ENCODE measurements around the gene ELK3.

The ELK3 gene

GRCh38 chr12:96189781-96190180 is 4.4 kb upstream of the ELK3 start:
- DNase-seq, result no peak

- no peak for DNase-seq
Observed at GRCh38 chr12:96190413-96191108, 3.6 kb upstream of the ELK3 start.

GRCh38 chr12:96192926-96193573 is 1.1 kb upstream of the ELK3 start:
- DNase-seq, result no peak

- no peak for DNase-seq
Observed at GRCh38 chr12:96194576-96194889, 358 bp downstream of the ELK3 start.

GRCh38 chr12:96194971-96195844 is 1.0 kb downstream of the ELK3 start:
- DNase-seq, result peak; percentile 70 to 81

DNA sequence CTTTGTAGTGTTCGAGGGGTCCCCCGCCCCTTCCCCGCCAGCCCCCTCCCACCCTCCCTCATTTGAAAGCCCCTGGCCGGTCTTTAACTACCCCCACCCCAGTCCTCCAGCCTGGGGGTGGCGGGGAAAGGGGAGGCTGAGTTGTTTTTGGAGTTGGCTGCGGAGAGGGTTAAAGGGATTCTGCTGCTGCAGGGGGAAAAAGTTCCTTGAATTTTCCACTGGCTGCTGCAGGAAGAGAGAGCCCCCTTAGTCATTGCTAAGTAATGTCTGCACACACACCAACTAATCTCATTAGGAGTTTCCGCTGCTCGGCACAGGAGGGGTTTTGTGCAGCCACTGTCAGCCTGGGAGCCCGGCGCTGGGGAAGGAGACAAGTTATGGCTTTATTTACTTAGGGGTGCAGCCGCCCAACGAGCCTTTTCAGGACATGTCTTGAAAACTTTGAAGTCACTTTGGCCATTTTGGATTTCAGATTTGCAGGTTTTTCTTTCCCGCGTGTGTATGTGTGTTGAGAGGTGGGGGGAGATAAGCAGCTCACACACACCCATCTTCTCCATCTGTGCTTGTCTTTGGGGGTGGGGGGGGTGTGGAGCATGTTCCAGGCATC is 1.8 kb downstream of the ELK3 start:
- no peak for DNase-seq

DNA sequence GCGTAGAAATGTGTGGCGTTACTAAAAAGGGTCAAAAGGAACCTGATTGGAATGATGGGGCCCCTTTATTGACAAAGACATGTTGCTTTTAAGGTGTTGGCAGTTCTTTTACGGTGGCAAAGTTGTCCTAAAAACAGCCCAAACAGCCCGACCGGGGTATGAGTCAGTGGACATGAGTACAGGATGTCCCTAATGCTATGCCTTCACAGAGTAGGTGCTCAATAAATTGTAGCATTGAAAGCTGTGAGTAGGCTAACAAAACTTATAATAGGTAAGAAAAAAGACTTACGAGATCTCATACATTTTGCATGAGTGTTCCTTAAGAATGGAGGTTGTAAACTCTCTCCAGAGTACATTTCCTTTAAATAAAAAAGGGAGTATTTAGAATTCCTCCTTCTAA is 2.6 kb downstream of the ELK3 start:
- no peak for DNase-seq

DNA sequence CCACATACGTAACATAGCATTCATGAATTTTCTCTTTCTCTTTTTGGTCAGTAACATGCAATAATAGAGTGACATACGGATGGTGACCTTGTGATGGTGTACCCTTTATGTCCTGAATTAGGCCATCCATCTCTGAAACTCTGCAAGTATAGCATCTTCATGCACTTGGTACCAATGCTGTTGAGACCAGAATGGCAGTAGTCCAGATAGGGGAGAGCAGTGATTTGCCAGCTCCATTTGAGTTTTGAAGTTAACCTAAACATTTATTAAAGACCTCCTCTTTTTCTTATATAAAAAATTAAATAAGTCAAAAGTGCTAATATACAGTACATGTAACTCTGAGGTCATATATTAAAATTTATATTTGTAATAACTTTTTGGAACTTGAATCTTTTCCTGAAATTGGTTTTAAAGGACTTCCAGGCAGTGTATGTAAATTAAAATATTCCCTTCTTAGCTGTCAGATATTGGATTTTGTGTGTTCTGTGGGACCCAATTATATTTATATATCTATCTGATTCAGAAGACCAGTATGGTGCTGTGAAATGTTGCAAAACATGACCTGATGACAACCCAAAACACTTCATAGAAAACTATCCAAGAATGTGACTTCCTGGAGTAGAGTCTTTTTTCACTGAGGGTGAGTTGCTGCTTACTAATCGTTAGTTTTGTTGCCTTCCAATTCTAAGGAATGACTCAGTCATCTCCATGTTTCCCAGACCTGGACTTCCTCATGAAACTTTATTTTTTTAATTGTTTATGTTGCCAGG is 3.5 kb downstream of the ELK3 start:
- DNase-seq, result peak; percentile 19 to 38

- DNase-seq, result peak in 1 of 2 donors; percentile 34
Observed at GRCh38 chr12:96198965-96199364, 4.8 kb downstream of the ELK3 start.

GRCh38 chr12:96199464-96199863 is 5.3 kb downstream of the ELK3 start:
- DNase-seq, result no peak

GRCh38 chr12:96201272-96202227 is 7.4 kb downstream of the ELK3 start:
- no peak for DNase-seq

DNA sequence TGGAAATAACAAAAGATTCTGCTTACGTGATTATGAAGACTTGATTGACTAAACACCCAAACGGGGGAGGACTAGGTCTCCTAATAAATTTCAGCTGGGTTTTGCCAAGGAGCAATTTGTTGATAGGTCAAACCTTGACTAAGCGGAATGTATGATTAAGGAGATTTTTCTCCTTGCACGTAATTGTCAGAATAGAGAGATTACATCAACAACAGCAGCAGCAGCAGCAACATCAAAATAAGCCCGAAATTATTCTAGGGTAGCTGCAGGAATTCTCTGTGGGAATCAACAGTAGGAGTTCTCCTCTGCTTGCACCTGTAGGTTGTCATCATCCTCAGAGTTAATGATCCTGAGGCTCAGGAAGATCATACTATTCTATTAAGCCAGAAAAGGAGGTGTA is 10.2 kb downstream of the ELK3 start:
- no peak for DNase-seq

DNA sequence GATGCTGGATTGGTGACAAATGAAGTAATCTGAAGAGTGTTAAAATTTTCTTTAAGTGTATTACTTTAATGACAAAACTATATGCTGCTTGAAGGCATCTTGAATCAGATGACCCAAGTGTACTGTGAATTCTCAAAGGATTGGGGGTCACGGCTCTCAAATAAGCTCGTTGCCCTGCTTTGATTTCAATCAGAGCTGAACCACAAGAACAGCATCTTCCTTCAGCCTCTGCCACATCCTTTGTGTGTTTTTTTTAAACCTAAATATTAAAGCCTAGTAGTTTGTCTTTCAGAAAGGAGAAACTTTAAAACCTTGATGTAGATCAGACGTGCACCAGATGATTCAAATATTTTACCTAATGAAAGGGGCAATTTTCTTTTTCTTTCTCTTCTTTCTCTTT is 11.7 kb downstream of the ELK3 start:
- DNase-seq, result no peak

- DNase-seq, result no peak
Observed at GRCh38 chr12:96206936-96207662, 12.9 kb downstream of the ELK3 start.

- no peak for DNase-seq
Observed at GRCh38 chr12:96208346-96208745, 14.2 kb downstream of the ELK3 start.

DNA sequence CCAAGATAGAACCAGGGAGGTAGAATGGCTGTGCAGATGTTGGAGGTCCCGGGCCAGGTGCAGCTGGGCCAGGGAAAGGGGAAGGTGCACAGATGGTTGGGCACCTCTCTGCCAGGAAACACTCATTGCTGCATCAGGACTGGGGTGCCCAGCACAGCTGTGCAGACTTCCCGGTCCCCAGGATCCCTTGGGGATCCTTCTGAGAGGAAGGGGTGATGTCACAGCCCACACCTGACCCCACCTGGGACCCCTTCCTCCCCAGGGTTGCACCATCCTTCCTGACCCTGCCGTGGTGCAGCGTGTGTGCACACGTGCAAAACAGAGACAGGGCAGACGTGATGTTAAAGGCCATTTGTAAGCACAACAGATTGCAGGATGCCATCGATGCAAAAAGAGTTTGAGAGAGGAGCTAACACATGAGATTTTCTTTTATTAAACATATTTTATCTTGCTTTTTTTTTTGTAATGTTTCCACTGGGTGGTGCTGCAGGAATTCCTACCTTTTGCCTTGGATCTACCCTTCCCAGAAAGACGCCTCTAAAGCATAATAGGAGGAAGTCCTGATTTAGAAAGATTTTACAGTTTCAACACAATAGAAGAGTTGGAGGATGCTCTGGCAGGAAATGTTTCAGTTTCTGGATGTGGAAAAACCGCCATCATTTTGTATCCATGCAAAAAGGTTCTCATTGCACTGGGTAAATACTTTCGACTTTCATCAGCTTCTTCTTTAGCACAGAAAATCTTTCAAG is 14.8 kb downstream of the ELK3 start:
- DNase-seq, result peak in 1 of 2 donors; percentile 21

- DNase-seq, result no peak
Observed at GRCh38 chr12:96210376-96211055, 16.3 kb downstream of the ELK3 start.

DNA sequence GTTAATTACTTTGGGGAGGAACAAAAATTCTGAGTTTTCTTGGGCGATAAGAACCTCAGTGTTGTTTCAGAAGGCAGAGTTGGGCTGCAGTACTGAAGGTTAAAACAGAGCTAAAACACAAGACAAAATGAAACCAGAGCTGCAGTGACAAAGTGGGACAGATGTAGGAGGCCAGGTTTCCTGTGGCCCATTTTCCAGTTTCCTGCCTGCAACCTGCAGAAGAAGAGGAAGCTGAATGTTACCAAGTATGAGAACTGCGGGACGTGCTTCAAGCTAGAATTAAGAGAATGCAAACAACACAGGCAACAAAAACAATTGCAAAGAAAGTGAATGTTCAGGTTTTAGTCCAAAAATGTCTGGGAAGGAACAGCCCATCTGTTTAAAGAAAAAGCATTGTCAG is 17.8 kb downstream of the ELK3 start:
- DNase-seq, result peak; percentile 15 to 29
